Left lung (tissue), 10 donors: ENCODE measurements around the gene RAD9A. TPM values are rescaled to one million over a fixed set of nuclear protein-coding genes. Genes with fewer than 3 reads are reported as not detected.

Experiments used
- ATAC-seq: fragments of 200-7000 bp; cut with Tn5 transposase; one replicate; pipeline ENCODE4 v1.9.1; 2020; ENCODE audit warnings: moderate library complexity
- DNase-seq, 4 donors: peaks; one replicate each; pipeline ENCODE4 v3.0.0-alpha.2; 2013 to 2020
- H3K27ac ChIP-seq, 2 donors: fragments of 200-600 bp; sonication (generic) in 1 of 2; one replicate each; pipeline versions ENCODE4 v1.5.0 to v1.8.0; 2020 to 2021
- H3K27me3 ChIP-seq, 2 donors: fragments of 200-600 bp; sonication (generic) in 1 of 2; one replicate each; pipeline versions ENCODE4 v1.5.0 to v1.8.0; 2020 to 2021
- H3K36me3 ChIP-seq, 2 donors: fragments of 200-600 bp; sonication (generic) in 1 of 2; one replicate each; pipeline versions ENCODE4 v1.5.0 to v1.8.0; 2020 to 2021
- H3K4me1 ChIP-seq, 2 donors: fragments of 200-600 bp; one replicate each; pipeline ENCODE4 v1.8.0; 2021
- H3K4me3 ChIP-seq, 2 donors: fragments of 200-600 bp; sonication (generic) in 1 of 2; one replicate each; pipeline versions ENCODE4 v1.5.0 to v1.8.0; 2020 to 2021; ENCODE audit warnings: mild to moderate bottlenecking in 1 of 2
- H3K9me3 ChIP-seq, 2 donors: fragments of 200-600 bp; sonication (generic) in 1 of 2; one replicate each; pipeline versions ENCODE4 v1.5.0 to v1.8.0; 2020 to 2021
- CTCF ChIP-seq, 2 donors: fragments of 200-600 bp; sonication (generic) in 1 of 2; IDR thresholded peaks; one replicate each; pipeline versions ENCODE4 v1.5.0 to v1.8.0; 2021; ENCODE audit warnings: antibody characterized with exemption in 2 of 2
- intact Hi-C, 2 donors: fragments of 100-400 bp; cut with DNase I; formaldehyde crosslinking; loops; one replicate each; pipeline versions ENCODE4 v1.11.2 to v1.14.2; 2022
- polyA plus RNA-seq, 6 donors: library from polyadenylated mRNA; unstranded; fragments of 120-200 nt; gene quantifications; one replicate each; pipeline ENCODE4 v1.2.1, GENCODE V29; 2013; ENCODE audit not compliant: insufficient read length in 6 of 6
- total RNA-seq, 2 donors: library from RNA; stranded (reverse); fragmentation: NEBNext Ultra II Directional; extraction: Animal tissue kit (Norgen Biotek cat#: 25700); gene quantifications; one replicate each; pipeline ENCODE4 v1.2.1, GENCODE V29; 2021
- donor health status: DM: no; HTN: yes; CAD: no.
- donor health status: DM: no; HTN: no; CAD: no.

RAD9A gene
- total and polyA plus RNA-seq, 8 donors = 18.4 to 31.3 (median 23.7) TPM

DNA sequence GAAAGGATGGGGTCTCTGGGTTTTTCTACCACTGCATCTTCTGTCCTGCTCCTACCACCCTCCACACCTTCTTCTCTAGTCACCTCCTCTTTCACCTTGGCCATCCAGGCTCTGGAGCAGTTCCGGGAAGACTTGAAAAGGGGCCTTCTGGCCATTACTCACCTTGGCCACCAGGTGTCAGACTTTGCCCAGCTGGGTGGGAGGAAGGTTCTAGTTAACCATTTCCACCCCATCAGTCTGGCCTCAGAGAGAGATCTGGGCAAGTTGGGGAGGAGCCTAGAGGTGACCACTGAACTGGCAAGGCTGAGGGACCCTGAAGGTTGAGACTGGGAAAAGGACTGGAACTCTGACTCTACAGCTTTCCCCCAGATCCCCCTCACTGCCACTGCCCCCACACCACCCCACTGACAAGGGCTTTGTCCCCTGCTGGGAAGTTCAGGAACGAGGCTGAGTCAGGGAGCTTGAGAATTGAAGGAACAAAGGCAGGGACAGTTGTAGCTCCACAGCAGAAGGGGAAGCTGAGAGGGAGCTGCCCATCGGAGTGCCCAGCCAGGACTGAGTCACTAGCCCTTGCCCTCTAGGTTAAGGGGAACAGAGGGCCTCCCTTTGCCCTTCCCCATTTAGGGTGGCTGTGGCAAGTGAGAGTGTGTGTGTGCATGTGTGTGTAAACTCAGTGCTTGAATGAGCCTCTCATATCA is 34.8 kb upstream of the RAD9A start:
- intact Hi-C loops = no loop called here
- peak; percentile 60 to 88 (median 81) for DNase-seq
- H3K9me3 ChIP-seq = no peaks in the 10 kb centered on the region
- TF ChIP-seq CTCF (IDR thresholded peaks at IDR 0.05) = peak; percentile 88 to 92
- peak overlapping the region; percentile 51 to 100 for H3K27ac ChIP-seq
- H3K4me1 ChIP-seq = peaks cover 24 to 54% of the 10 kb centered on the region in 2 donors
- ATAC-seq = peak; percentile 43
- H3K4me3 ChIP-seq = no peak overlapping the region
- no peaks in the 10 kb centered on the region for H3K36me3 ChIP-seq
- H3K27me3 ChIP-seq = no peaks in the 10 kb centered on the region

GRCh38 chr11:67357831-67358670 is 33.7 kb upstream of the RAD9A start:
- intact Hi-C loops = no loop called here
- no peaks in the 10 kb centered on the region for H3K27me3 ChIP-seq
- H3K36me3 ChIP-seq = no peaks in the 10 kb centered on the region
- peak overlapping the region in 1 of 2 donors; percentile 100 for H3K27ac ChIP-seq
- no peak overlapping the region for H3K4me3 ChIP-seq
- ATAC-seq = no peak
- no peak for DNase-seq
- H3K4me1 ChIP-seq = peaks cover 19 to 48% of the 10 kb centered on the region in 2 donors
- H3K9me3 ChIP-seq = no peaks in the 10 kb centered on the region
- no peak for TF ChIP-seq CTCF (IDR thresholded peaks at IDR 0.05)

DNA sequence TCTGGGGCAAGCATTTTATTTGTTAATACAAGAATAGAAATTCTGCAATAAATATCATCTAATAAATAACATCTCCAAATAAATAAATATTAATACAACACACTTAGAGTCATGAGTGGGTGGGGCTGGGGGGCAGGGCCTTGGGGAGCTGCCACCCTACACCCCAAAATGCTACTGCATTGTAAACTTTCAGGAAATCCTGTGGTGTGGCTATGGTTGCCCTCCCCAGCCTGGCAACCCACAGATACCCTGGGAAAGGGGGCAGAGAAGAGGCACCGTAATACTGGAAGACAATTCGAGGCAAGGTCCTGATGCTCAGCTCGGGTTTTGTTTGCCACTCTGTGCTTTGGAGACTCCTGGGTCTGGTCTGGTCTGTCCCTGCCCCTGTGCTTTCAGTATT is 27.6 kb upstream of the RAD9A start:
- Histone ChIP-seq H3K4me1 (peaks cover 16 to 48% of the 10 kb centered on the region in 2 donors), H3K27me3 (no peaks in the 10 kb centered on the region), H3K9me3 (no peaks in the 10 kb centered on the region), H3K36me3 (peaks cover 0 to 19% of the 10 kb centered on the region in 2 donors), H3K4me3 (no peak overlapping the region), H3K27ac (no peak overlapping the region)
- ATAC-seq (no peak), DNase-seq (no peak)
- intact Hi-C loops = no loop called here
- no peak for TF ChIP-seq CTCF (IDR thresholded peaks at IDR 0.05)

DNA sequence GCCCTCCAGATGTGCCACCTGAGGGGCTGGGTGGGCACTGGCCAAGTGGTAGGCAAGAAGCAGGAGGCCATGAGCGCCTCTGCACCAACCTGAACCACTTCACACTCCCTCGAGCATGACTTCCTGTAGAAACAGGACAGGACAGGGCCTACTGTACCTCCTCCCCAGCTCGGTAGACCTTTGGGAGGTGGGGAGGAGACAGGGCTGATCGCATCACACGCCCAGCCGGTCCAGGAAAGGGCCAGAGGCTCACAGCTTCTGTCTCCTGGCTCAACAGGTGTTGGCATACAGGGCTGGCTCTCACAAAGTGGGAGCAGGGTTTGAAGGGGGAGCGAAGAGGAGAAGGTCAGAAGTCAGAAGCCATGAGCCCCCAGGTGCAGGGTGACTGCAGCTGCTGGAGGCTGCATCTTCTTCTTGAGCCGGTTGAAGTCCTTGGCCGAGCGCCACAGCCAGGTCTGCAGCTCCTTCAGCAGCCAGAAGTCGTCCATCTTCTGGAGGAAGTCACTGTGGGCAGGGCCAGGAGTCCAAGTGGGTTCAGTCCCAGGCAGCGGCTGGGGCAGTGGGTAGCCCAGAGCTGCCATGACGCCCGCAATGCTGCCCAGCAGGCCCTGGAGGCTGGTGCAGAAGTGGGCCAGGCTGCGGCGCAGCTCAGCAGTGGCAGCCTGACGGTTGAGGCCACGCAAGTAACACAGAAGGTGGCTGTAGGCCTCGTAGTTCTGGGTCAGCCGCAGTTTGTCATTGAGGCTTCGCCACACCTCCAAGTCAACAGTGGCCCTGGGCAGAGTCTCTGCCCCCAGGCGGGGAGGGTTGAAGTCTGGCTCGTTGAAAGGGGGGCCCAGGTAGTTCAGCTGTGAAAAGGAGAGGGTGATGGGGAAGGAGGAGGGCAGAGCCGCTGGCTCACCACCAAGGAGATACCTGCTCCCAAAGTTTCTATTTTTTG is 26.7 kb upstream of the RAD9A start:
- H3K4me3 ChIP-seq = no peak overlapping the region
- DNase-seq (no peak), ATAC-seq (no peak)
- no peak overlapping the region for H3K27ac ChIP-seq
- H3K4me1 ChIP-seq = peaks cover 16 to 57% of the 10 kb centered on the region in 2 donors
- no peaks in the 10 kb centered on the region for H3K9me3 ChIP-seq
- no peaks in the 10 kb centered on the region for H3K27me3 ChIP-seq
- peaks cover 0 to 19% of the 10 kb centered on the region in 2 donors for H3K36me3 ChIP-seq
- intact Hi-C loops = no loop called here
- no peak for TF ChIP-seq CTCF (IDR thresholded peaks at IDR 0.05)
